Parathyroid adenoma (tissue), 2 donors: ENCODE results near the gene RASA3.
"Not testable (repeated sequence)": the region's sequence is repeated elsewhere in the genome, so short reads cannot be mapped to it uniquely, and the experiment has no call there.

ENCODE experiments used
- H2AFZ ChIP-seq: fragments of 300-600 bp; sonication (generic); one replicate; pipeline ENCODE4 v1.7.0; 2017; ENCODE audit warnings: antibody characterized with exemption, mild to moderate bottlenecking
- H3K27ac ChIP-seq: fragments of 300-600 bp; sonication (generic); one replicate; pipeline ENCODE4 v1.7.0; 2017
- H3K27me3 ChIP-seq: fragments of 300-600 bp; sonication (generic); one replicate; pipeline ENCODE4 v1.7.0; 2017; ENCODE audit warnings: low read length; ENCODE audit not compliant: control insufficient read depth, insufficient read depth
- H3K36me3 ChIP-seq: fragments of 300-600 bp; sonication (generic); one replicate; pipeline ENCODE4 v1.7.0; 2017; ENCODE audit warnings: low read length; ENCODE audit not compliant: control insufficient read depth, insufficient read depth
- H3K4me1 ChIP-seq: fragments of 300-600 bp; sonication (generic); one replicate; pipeline ENCODE4 v1.7.0; 2017; ENCODE audit warnings: control low read depth
- H3K4me2 ChIP-seq: fragments of 300-600 bp; sonication (generic); one replicate; pipeline ENCODE4 v1.7.0; 2017; ENCODE audit warnings: low read length
- H3K4me3 ChIP-seq: fragments of 300-600 bp; sonication (generic); one replicate; pipeline ENCODE4 v1.7.0; 2017; ENCODE audit warnings: low read depth, low read length
- H3K79me2 ChIP-seq: fragments of 300-600 bp; sonication (generic); one replicate; pipeline ENCODE4 v1.7.0; 2017; ENCODE audit warnings: control low read depth
- H3K9ac ChIP-seq: fragments of 300-600 bp; sonication (generic); one replicate; pipeline ENCODE4 v1.7.0; 2017; ENCODE audit warnings: mild to moderate bottlenecking
- H3K9me3 ChIP-seq: fragments of 300-600 bp; sonication (generic); one replicate; pipeline ENCODE4 v1.7.0; 2017; ENCODE audit warnings: low read length; ENCODE audit not compliant: control insufficient read depth
- CTCF ChIP-seq: fragments of 300-600 bp; sonication (generic); IDR thresholded peaks from one replicate; pipeline ENCODE4 v1.7.0; 2017; ENCODE audit warnings: antibody characterized with exemption, mild to moderate bottlenecking
- donor health status: primary hyperparathyroidism.

Gene RASA3

GRCh38 chr13:114161028-114161556 lies 28.7 kb upstream of the RASA3 start:
- H3K27ac ChIP-seq, result no peak overlapping the region
- no peak overlapping the region for H3K9ac ChIP-seq
- no peak overlapping the region for H2AFZ ChIP-seq
- no peaks in the 10 kb centered on the region for H3K36me3 ChIP-seq
- no peaks in the 10 kb centered on the region for H3K27me3 ChIP-seq
- H3K79me2 ChIP-seq, result no peaks in the 10 kb centered on the region
- H3K4me1 ChIP-seq, result no peaks in the 10 kb centered on the region
- no peak overlapping the region for H3K4me2 ChIP-seq
- H3K4me3 ChIP-seq, result no peak overlapping the region
- TF ChIP-seq CTCF, result no peak
- no peaks in the 10 kb centered on the region for H3K9me3 ChIP-seq

GRCh38 chr13:114158869-114159666 lies 26.6 kb upstream of the RASA3 start:
- not testable (repeated sequence) for H3K4me1 ChIP-seq, H3K4me2 ChIP-seq, H3K27me3 ChIP-seq, H3K4me3 ChIP-seq, H3K79me2 ChIP-seq, H3K27ac ChIP-seq, H2AFZ ChIP-seq, H3K9ac ChIP-seq, H3K36me3 ChIP-seq, H3K9me3 ChIP-seq

GRCh38 chr13:114157869-114158495 lies 25.6 kb upstream of the RASA3 start:
- Histone ChIP-seq H3K9ac (no peak overlapping the region), H3K36me3 (no peaks in the 10 kb centered on the region), H3K9me3 (no peaks in the 10 kb centered on the region), H3K4me2 (no peak overlapping the region), H3K27ac (no peak overlapping the region), H3K4me1 (no peaks in the 10 kb centered on the region), H3K4me3 (no peak overlapping the region), H3K27me3 (no peaks in the 10 kb centered on the region), H3K79me2 (no peaks in the 10 kb centered on the region), H2AFZ (no peak overlapping the region)
- TF ChIP-seq CTCF, result no peak

- no peaks in the 10 kb centered on the region for H3K4me1 ChIP-seq
- H3K36me3 ChIP-seq, result no peaks in the 10 kb centered on the region
- no peak overlapping the region for H3K4me3 ChIP-seq
- no peak overlapping the region for H2AFZ ChIP-seq
- H3K9me3 ChIP-seq, result no peaks in the 10 kb centered on the region
- no peaks in the 10 kb centered on the region for H3K27me3 ChIP-seq
- no peaks in the 10 kb centered on the region for H3K79me2 ChIP-seq
- no peak overlapping the region for H3K9ac ChIP-seq
- no peak overlapping the region for H3K4me2 ChIP-seq
- no peak for TF ChIP-seq CTCF
- H3K27ac ChIP-seq, result no peak overlapping the region
These were observed 23.8 kb upstream of the RASA3 start for GRCh38 chr13:114155926-114156883.

GRCh38 chr13:114155320-114155719 lies 22.9 kb upstream of the RASA3 start:
- H3K36me3 ChIP-seq, result no peaks in the 10 kb centered on the region
- TF ChIP-seq CTCF, result no peak
- H3K27ac ChIP-seq, result no peak overlapping the region
- H3K4me1 ChIP-seq, result no peaks in the 10 kb centered on the region
- no peaks in the 10 kb centered on the region for H3K79me2 ChIP-seq
- H3K4me3 ChIP-seq, result no peak overlapping the region
- H3K27me3 ChIP-seq, result no peaks in the 10 kb centered on the region
- no peak overlapping the region for H3K4me2 ChIP-seq
- H3K9ac ChIP-seq, result no peak overlapping the region
- no peaks in the 10 kb centered on the region for H3K9me3 ChIP-seq
- H2AFZ ChIP-seq, result no peak overlapping the region
